ENCODE data around the gene FOSL1.

The FOSL1 gene

GRCh38 chr11:65900125-65900898 is at the start of gene FOSL1:
Gene FOSL1 (minus strand): TSS chr11:65900388. CDS start chr11:65900339, 49 bp downstream.
- Histone ChIP-seq H3K27ac (no peak within 1 kb of the TSS), H2AFZ (peak within 1 kb of the TSS; percentile 58), H3K36me3 (ENCODE audit: control insufficient read depth, insufficient read depth, low read length) (no peaks in the 10 kb centered on the region), H3K27me3 (ENCODE audit: control insufficient read depth, insufficient read depth, low read length) (no peaks in the 10 kb centered on the region), H3K4me3 (ENCODE audit: low read depth, low read length) (peak within 1 kb of the TSS; percentile 31), H3K9me3 (ENCODE audit: control insufficient read depth, low read length) (no peaks in the 10 kb centered on the region), H3K79me2 (no peaks in the 10 kb centered on the region), H3K4me1 (no peaks in the 10 kb centered on the region), H3K9ac (no peak within 1 kb of the TSS), H3K4me2 (ENCODE audit: low read length) (peak within 1 kb of the TSS; percentile 74)
- TF ChIP-seq CTCF (IDR thresholded peaks at IDR 0.05), result no peak

GRCh38 chr11:65947603-65948125 is 47.5 kb upstream of the FOSL1 start:
- no peak overlapping the region for H3K9ac ChIP-seq
- H3K36me3 ChIP-seq (ENCODE audit: control insufficient read depth, insufficient read depth, low read length), result no peaks in the 10 kb centered on the region
- no peak overlapping the region for H2AFZ ChIP-seq
- H3K9me3 ChIP-seq (ENCODE audit: control insufficient read depth, low read length), result no peaks in the 10 kb centered on the region
- no peaks in the 10 kb centered on the region for H3K4me1 ChIP-seq
- no peak for TF ChIP-seq CTCF (IDR thresholded peaks at IDR 0.05)
- H3K4me3 ChIP-seq (ENCODE audit: low read depth, low read length), result no peak overlapping the region
- H3K27me3 ChIP-seq (ENCODE audit: control insufficient read depth, insufficient read depth, low read length), result no peaks in the 10 kb centered on the region
- H3K79me2 ChIP-seq, result no peaks in the 10 kb centered on the region
- no peak overlapping the region for H3K4me2 ChIP-seq (ENCODE audit: low read length)
- H3K27ac ChIP-seq, result no peak overlapping the region

GRCh38 chr11:65947133-65947532 is 46.9 kb upstream of the FOSL1 start:
- Histone ChIP-seq H3K4me1 (no peaks in the 10 kb centered on the region), H2AFZ (no peak overlapping the region), H3K79me2 (no peaks in the 10 kb centered on the region), H3K27ac (no peak overlapping the region), H3K9ac (no peak overlapping the region), H3K9me3 (ENCODE audit: control insufficient read depth, low read length) (no peaks in the 10 kb centered on the region), H3K4me3 (ENCODE audit: low read depth, low read length) (no peak overlapping the region), H3K27me3 (ENCODE audit: control insufficient read depth, insufficient read depth, low read length) (no peaks in the 10 kb centered on the region), H3K4me2 (ENCODE audit: low read length) (no peak overlapping the region), H3K36me3 (ENCODE audit: control insufficient read depth, insufficient read depth, low read length) (no peaks in the 10 kb centered on the region)
- no peak for TF ChIP-seq CTCF (IDR thresholded peaks at IDR 0.05)

GRCh38 chr11:65946655-65947054 is 46.5 kb upstream of the FOSL1 start:
- H3K9me3 ChIP-seq (ENCODE audit: control insufficient read depth, low read length), result no peaks in the 10 kb centered on the region
- no peak for TF ChIP-seq CTCF (IDR thresholded peaks at IDR 0.05)
- no peaks in the 10 kb centered on the region for H3K4me1 ChIP-seq
- H3K4me2 ChIP-seq (ENCODE audit: low read length), result no peak overlapping the region
- H3K27ac ChIP-seq, result no peak overlapping the region
- no peaks in the 10 kb centered on the region for H3K79me2 ChIP-seq
- H3K27me3 ChIP-seq (ENCODE audit: control insufficient read depth, insufficient read depth, low read length), result no peaks in the 10 kb centered on the region
- H2AFZ ChIP-seq, result no peak overlapping the region
- H3K9ac ChIP-seq, result no peak overlapping the region
- no peak overlapping the region for H3K4me3 ChIP-seq (ENCODE audit: low read depth, low read length)
- no peaks in the 10 kb centered on the region for H3K36me3 ChIP-seq (ENCODE audit: control insufficient read depth, insufficient read depth, low read length)
